Anterior cingulate cortex (tissue), 58 donors: ENCODE measurements around the gene GAK.

Experiments used
- DNase-seq, 58 donors: peaks; one replicate each; lab custom pipeline; 2025; lab: John Stamatoyannopoulos, UW

The GAK gene

GRCh38 chr4:893995-894705, 38.0 kb downstream of the GAK start:
- no peak for DNase-seq

GRCh38 chr4:893276-893994, 38.7 kb downstream of the GAK start:
- DNase-seq, result no peak

- DNase-seq, result no peak
Measured at GRCh38 chr4:892780-893179, 39.3 kb downstream of the GAK start.

GRCh38 chr4:891747-892146, 40.4 kb downstream of the GAK start:
- no peak for DNase-seq

GRCh38 chr4:890036-890695, 42.0 kb downstream of the GAK start:
- DNase-seq, result no peak

GRCh38 chr4:889516-889915, 42.6 kb downstream of the GAK start:
- DNase-seq, result no peak

GRCh38 chr4:888029-888428, 44.1 kb downstream of the GAK start:
- DNase-seq, result no peak

- DNase-seq, result no peak
Measured at GRCh38 chr4:887034-887763, 44.9 kb downstream of the GAK start.

GRCh38 chr4:886244-886643, 45.9 kb downstream of the GAK start:
- DNase-seq, result no peak

GRCh38 chr4:885353-885752, 46.8 kb downstream of the GAK start:
- no peak for DNase-seq

GRCh38 chr4:884896-885295, 47.2 kb downstream of the GAK start:
- DNase-seq, result no peak

- no peak for DNase-seq
Measured at GRCh38 chr4:884259-884658, 47.9 kb downstream of the GAK start.

GRCh38 chr4:883377-884095, 48.6 kb downstream of the GAK start:
- no peak for DNase-seq

- DNase-seq, result no peak
Measured at GRCh38 chr4:882646-883045, 49.5 kb downstream of the GAK start.

GRCh38 chr4:881709-882108, 50.4 kb downstream of the GAK start:
- DNase-seq, result no peak

- DNase-seq, result no peak
Measured at GRCh38 chr4:880684-881405, 51.3 kb downstream of the GAK start.

GRCh38 chr4:879729-880077, 52.4 kb downstream of the GAK start:
- DNase-seq, result no peak

GRCh38 chr4:878796-879728, 53.1 kb downstream of the GAK start:
- no peak for DNase-seq

- DNase-seq, result no peak
Measured at GRCh38 chr4:877502-877901, 54.6 kb downstream of the GAK start.
